CD4-positive, alpha-beta T cell treated with Interleukin-6 at 100 ng/mL for 8 hours (primary cell): ENCODE data around the gene PRSS38.
"Not testable (repeated sequence)": the region's sequence is repeated elsewhere in the genome, so short reads cannot be mapped to it uniquely, and the experiment has no call there.

Experiments
- DNase-seq: peaks from one replicate; pipeline ENCODE4 v3.0.0-alpha.2; 2020; ENCODE audit warnings: mixed read lengths, low spot score

Gene PRSS38

GRCh38 chr1:227844320-227845146, 29.1 kb downstream of the PRSS38 start:
- no peak for DNase-seq

- no peak for DNase-seq
These were observed 29.6 kb downstream of the PRSS38 start for GRCh38 chr1:227845147-227845458.

- DNase-seq, result no peak
These were observed 30.0 kb downstream of the PRSS38 start for GRCh38 chr1:227845519-227845918.

GRCh38 chr1:227846265-227846858, 30.9 kb downstream of the PRSS38 start:
- no peak for DNase-seq

- not testable (repeated sequence) for DNase-seq
These were observed 31.6 kb downstream of the PRSS38 start for GRCh38 chr1:227847046-227847445.

GRCh38 chr1:227848430-227848932, 33.0 kb downstream of the PRSS38 start:
- DNase-seq, result no peak

- DNase-seq, result no peak
These were observed 33.8 kb downstream of the PRSS38 start for GRCh38 chr1:227849251-227849650.

- DNase-seq, result no peak
These were observed 38.7 kb downstream of the PRSS38 start for GRCh38 chr1:227854189-227854588.

GRCh38 chr1:227855687-227856086, 40.2 kb downstream of the PRSS38 start:
- DNase-seq, result no peak

GRCh38 chr1:227856147-227856858, 40.8 kb downstream of the PRSS38 start:
- no peak for DNase-seq

GRCh38 chr1:227864882-227865281, 49.4 kb downstream of the PRSS38 start:
- DNase-seq, result no peak

GRCh38 chr1:227869279-227869842, 53.9 kb downstream of the PRSS38 start:
- no peak for DNase-seq

GRCh38 chr1:227869851-227870305, 54.4 kb downstream of the PRSS38 start:
- peak; percentile 42 for DNase-seq

GRCh38 chr1:227870366-227870765, 54.9 kb downstream of the PRSS38 start:
- no peak for DNase-seq

GRCh38 chr1:227871892-227872291, 56.4 kb downstream of the PRSS38 start:
- not testable (repeated sequence) for DNase-seq

- not testable (repeated sequence) for DNase-seq
These were observed 62.3 kb downstream of the PRSS38 start for GRCh38 chr1:227877810-227878209.

- no peak for DNase-seq
These were observed 65.0 kb downstream of the PRSS38 start for GRCh38 chr1:227880342-227880924.

- DNase-seq, result no peak
These were observed 67.6 kb downstream of the PRSS38 start for GRCh38 chr1:227883073-227883520.

GRCh38 chr1:227883641-227884301, 68.3 kb downstream of the PRSS38 start:
- DNase-seq, result no peak

- no peak for DNase-seq
These were observed 69.1 kb downstream of the PRSS38 start for GRCh38 chr1:227884370-227885134.
